AG09319 (cell line): ENCODE measurements around the gene DMD.

Experiments
- DNase-seq: peaks from one replicate; pipeline ENCODE4 v3.0.0-alpha.2; 2010; ENCODE audit warnings: low read depth; ENCODE audit errors: extremely low read depth
- TF ChIP-seq, protein P1 (sequence below): IDR thresholded peaks from 2 replicates; pipeline ENCODE4 v1.5.1; 2011; ENCODE audit warnings: low read depth, mild to moderate bottlenecking, inconsistent platforms, low read length, moderate library complexity

DMD gene

DNA sequence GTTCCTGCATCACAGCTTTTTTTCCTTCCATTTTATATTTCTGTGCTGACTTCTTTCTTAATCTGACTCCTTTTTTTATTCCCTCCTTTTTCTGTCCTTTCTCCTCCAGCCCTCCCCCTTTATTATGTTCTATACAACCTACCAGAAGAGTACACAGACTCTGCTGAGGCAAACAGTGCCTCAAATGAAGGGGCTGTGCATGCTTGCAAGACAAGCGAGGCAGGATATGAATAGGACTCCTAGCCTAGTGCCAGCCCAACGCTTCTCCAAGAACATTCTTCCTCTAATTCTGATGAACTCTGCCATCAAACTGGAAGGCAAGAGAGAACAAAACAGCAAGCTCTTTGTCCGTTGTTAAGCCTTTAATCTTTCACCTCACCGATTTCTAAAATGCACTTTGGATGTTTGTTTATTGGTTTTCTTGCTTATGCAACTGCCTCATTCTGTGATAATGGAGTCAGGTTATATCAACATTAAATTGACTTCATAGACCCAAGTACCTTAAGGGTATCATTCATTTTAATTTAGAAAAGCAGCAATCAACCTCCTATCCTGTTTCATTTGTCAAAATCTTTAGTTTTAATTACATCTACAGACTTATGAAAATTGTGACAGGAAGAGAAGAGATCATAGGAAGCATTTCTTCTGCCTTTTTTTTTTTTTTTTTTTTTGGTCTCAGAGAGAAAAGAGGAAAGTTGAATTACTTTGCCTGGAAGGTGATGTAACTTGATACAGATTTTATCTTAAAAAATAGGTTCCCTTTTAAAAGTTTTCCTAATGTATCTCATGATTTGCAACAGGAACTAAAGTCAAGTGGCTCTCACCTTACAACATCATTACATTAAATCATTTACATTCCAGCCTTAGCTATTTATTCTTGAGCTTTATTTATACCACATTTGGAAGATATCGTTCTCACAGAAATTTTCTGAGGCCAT is 1854.8 kb downstream of the DMD start:
- TF ChIP-seq, protein P1, sequence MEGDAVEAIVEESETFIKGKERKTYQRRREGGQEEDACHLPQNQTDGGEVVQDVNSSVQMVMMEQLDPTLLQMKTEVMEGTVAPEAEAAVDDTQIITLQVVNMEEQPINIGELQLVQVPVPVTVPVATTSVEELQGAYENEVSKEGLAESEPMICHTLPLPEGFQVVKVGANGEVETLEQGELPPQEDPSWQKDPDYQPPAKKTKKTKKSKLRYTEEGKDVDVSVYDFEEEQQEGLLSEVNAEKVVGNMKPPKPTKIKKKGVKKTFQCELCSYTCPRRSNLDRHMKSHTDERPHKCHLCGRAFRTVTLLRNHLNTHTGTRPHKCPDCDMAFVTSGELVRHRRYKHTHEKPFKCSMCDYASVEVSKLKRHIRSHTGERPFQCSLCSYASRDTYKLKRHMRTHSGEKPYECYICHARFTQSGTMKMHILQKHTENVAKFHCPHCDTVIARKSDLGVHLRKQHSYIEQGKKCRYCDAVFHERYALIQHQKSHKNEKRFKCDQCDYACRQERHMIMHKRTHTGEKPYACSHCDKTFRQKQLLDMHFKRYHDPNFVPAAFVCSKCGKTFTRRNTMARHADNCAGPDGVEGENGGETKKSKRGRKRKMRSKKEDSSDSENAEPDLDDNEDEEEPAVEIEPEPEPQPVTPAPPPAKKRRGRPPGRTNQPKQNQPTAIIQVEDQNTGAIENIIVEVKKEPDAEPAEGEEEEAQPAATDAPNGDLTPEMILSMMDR = no peak
- no peak for DNase-seq

DNA sequence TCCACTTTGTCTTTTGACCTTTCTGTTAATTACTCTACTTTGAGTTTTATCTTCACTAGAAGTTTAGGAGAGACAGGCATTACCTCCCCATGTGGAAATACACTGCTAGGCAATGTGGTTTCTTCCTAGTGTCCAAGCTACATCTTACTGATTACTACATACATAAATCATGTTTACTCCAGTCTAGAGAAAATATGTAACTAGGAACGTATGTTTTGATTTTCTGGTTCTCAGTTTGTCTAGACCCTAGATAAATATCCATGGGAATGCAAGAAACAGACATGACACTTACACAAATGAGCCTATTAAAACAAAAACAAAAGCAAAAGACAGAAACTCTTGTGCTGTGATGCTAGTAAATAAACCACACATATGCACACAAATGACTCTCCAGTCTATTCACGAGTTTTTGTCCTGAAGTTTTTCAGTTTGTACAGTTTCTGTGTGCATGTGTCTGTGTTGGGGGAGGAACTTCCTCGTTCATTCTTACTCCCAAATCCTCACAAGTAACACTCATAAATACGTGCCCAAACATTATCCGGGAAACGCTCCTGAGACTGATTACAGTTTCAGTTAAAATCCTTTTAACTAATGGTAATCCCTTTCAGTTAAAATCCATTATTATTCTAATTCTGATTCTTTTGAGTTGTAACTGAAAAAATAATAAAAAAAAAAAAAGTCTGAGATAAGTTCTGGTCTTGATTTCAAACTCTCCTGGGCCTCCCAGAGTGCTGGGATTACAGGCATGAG is 1856.0 kb downstream of the DMD start:
- TF ChIP-seq, protein P1 = no peak
- DNase-seq = no peak

DNA sequence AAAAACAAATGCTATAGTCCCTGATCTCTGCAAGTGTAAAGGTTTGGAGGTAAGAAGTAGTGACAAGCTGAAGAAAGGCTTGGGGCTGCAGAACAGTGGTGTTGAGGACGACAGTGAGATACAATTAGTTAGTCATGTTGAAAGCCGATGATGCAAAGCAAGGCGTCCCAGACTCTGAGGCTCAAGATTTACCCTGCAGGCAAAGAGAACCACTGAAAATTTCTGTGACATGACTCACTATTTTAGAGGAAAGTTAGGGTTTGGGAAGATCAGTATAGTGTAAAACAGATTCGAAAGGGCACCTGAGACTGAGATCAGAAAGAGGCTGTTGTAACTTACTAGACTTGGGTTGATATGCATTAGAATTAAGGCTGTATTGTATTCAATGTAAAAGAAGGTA is 1858.3 kb downstream of the DMD start:
- no peak for DNase-seq
- TF ChIP-seq, protein P1 = no peak

DNA sequence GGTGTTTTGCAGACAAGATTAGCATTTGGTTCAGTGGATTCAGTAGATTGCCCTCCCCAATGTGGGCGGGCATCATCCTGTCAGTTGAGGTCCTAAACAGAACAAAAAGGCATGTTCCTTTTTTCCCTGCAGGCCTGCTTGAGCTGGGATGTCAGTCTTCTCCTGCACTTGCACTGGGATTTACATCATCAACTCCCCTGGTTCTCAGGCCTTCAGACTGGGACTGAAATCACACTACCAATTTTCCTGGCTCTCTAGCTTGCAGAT is 1860.6 kb downstream of the DMD start:
- TF ChIP-seq, protein P1 = no peak
- no peak for DNase-seq

DNA sequence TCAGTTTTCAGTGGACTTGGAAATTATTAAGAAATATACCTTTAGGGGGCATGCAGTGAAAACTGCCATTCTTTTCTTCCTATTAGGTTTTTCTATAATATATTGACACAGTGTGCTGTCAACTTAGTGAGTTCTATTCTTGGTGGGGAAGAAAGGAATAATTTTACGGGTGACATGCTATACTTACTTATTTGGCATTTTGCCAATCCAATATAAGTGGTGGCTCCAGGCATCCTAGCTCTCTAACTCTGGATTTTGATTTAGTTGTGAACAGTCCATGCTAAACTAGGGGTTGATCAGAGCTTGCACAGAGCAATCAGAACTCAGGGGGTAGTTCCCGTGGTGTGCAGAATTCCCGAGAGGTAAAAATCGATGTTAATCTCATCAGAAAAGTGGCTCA is 1861.8 kb downstream of the DMD start:
- TF ChIP-seq, protein P1 = no peak
- DNase-seq = no peak

DNA sequence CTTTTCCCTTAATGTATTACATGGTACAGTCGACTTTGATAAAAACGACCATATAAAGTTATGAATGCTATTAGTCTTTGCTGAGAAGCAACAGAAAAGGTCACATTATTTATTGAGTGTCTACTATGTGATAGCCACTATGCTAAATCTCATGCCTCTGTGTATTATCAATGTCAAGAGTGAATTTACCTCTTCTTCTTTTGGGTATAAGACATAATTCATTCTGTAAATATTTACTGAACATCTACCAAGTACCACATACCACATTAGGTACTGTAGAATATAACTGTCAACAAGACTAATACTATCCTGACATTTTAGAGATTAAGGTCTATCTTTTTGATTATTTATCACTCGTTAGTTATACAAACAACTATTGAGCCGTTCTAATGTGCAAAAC is 1870.8 kb downstream of the DMD start:
- TF ChIP-seq, protein P1 = no peak
- DNase-seq = no peak

DNA sequence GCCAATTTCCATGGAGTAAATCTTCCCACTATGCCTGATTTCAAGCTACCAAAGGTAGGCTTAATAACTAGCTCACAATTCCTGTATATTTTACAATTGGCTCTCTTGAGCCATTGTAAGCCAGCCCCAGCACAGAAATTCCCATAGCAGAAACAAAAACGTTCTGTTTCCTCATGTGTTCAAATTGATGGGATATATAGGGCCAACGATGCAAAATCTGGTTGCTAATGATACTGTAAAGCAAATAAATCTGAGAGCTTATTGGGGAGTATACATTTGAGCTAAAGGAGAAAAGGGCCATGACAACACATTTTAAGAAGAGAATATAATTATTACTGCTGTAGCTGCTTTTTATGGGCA is 1872.4 kb downstream of the DMD start:
- TF ChIP-seq, protein P1 = no peak
- no peak for DNase-seq
